SK-N-SH (cell line): ENCODE results near the gene ARHGEF17. TPM values are rescaled to one million over a fixed set of nuclear protein-coding genes. Genes with fewer than 3 reads are reported as not detected.

Experiments used
- CTCF ChIA-PET: fragments of 300-600, 350-600 bp; formaldehyde crosslinking; extraction: SDS; loops from one replicate; lab custom pipeline; 2021; lab: Yijun Ruan, JAX
- POLR2A ChIA-PET: fragments of 350-600 bp; sonication (Branson Sonifier 250); formaldehyde crosslinking; extraction: SDS; loops from one replicate; lab custom pipeline; 2020; ENCODE audit warnings: antibody characterized with exemption, inconsistent platforms; lab: Yijun Ruan, JAX
- DNase-seq: peaks from one replicate; pipeline ENCODE4 v3.0.0; 2012
- H2AFZ ChIP-seq: fragments of 200-600 bp; sonication (generic); 2 replicates; pipeline ENCODE4 v1.8.1; 2016; ENCODE audit warnings: antibody characterized with exemption, mild to moderate bottlenecking, low read depth
- H3F3A ChIP-seq: fragments of 200-600 bp; sonication (generic); replicated peaks from 2 replicates; pipeline ENCODE3; 2016; ENCODE audit warnings: antibody characterized with exemption, mild to moderate bottlenecking; ENCODE audit not compliant: insufficient read depth
- H3K27ac ChIP-seq, 2 experiments: fragments of 200-500 bp in 1 of 2; fragments of 200-600 bp in 1 of 2; sonication (Bioruptor generic) in 1 of 2; sonication (generic), shearing (Covaris generic) in 1 of 2; 2 replicates each; pipeline versions ENCODE4 v1.5.1 to v1.6.1; 2014 to 2016; ENCODE audit warnings: low read depth in 2 of 2, inconsistent platforms in 1 of 2, low read length in 1 of 2, mild to moderate bottlenecking in 1 of 2, mixed read lengths in 1 of 2
- H3K27me3 ChIP-seq: fragments of 200-600 bp; sonication (generic), shearing (Covaris generic); 2 replicates; pipeline ENCODE4 v1.6.1; 2016; ENCODE audit warnings: mixed run types; ENCODE audit not compliant: insufficient read depth
- H3K36me3 ChIP-seq, 2 experiments: fragments of 200-500 bp in 1 of 2; fragments of 200-600 bp in 1 of 2; sonication (Bioruptor generic) in 1 of 2; sonication (generic) in 1 of 2; replicated peaks in 1 of 2; 2 replicates each; pipeline versions ENCODE3 to v1.5.1; 2014 to 2016; ENCODE audit warnings: low read length in 1 of 2, mild to moderate bottlenecking in 1 of 2; ENCODE audit not compliant: insufficient read depth in 2 of 2, control insufficient read depth in 1 of 2
- H3K4me1 ChIP-seq, 2 experiments: fragments of 200-500 bp in 1 of 2; fragments of 200-600 bp in 1 of 2; sonication (Bioruptor generic) in 1 of 2; sonication (generic), shearing (Covaris generic) in 1 of 2; 2 replicates each; pipeline versions ENCODE4 v1.5.1 to v1.6.1; 2014 to 2016; ENCODE audit warnings: low read depth in 1 of 2, low read length in 1 of 2, mixed run types in 1 of 2; ENCODE audit not compliant: insufficient read depth in 2 of 2, control insufficient read depth in 1 of 2
- H3K4me2 ChIP-seq: fragments of 200-600 bp; sonication (generic), shearing (Covaris generic); 2 replicates; pipeline ENCODE4 v1.6.1; 2017; ENCODE audit warnings: mixed run types
- H3K4me3 ChIP-seq, 2 experiments: fragments of 200-500 bp in 1 of 2; fragments of 200-600 bp in 1 of 2; sonication (Bioruptor generic) in 1 of 2; sonication (generic), shearing (Covaris generic) in 1 of 2; 2 replicates each; pipeline versions ENCODE4 v1.5.1 to v1.8.1; 2014 to 2016; ENCODE audit warnings: low read depth in 2 of 2, inconsistent platforms in 1 of 2, low read length in 1 of 2, mild to moderate bottlenecking in 1 of 2, mixed read lengths in 1 of 2, moderate library complexity in 1 of 2
- H3K79me2 ChIP-seq: fragments of 200-600 bp; sonication (generic); 2 replicates; pipeline ENCODE4 v1.8.1; 2017; ENCODE audit warnings: mild to moderate bottlenecking; ENCODE audit not compliant: insufficient read depth
- H3K9ac ChIP-seq: fragments of 200-600 bp; sonication (generic); 2 replicates; pipeline ENCODE4 v1.6.1; 2017; ENCODE audit warnings: mixed run types
- H3K9me2 ChIP-seq: fragments of 200-600 bp; sonication (generic); 2 replicates; pipeline ENCODE4 v1.6.1; 2017; ENCODE audit warnings: mixed run types
- H3K9me3 ChIP-seq: fragments of 200-600 bp; sonication (generic); 2 replicates; pipeline ENCODE4 v1.6.1; 2017; ENCODE audit warnings: mixed run types, mild to moderate bottlenecking, moderate library complexity
- H4K20me1 ChIP-seq: fragments of 200-600 bp; sonication (generic); 2 replicates; pipeline ENCODE4 v1.6.1; 2017; ENCODE audit warnings: mild to moderate bottlenecking, mixed run types; ENCODE audit not compliant: insufficient read depth
- CHD2 ChIP-seq: fragments of 150-350 bp; IDR thresholded peaks from 2 replicates; pipeline ENCODE4 v1.6.1; 2018; ENCODE audit warnings: low read length; ENCODE audit not compliant: partially characterized antibody
- ELF1 ChIP-seq: IDR thresholded peaks from 2 replicates; pipeline ENCODE4 v1.4.0; 2012
- EP300 ChIP-seq, 2 experiments: IDR thresholded peaks; 2 replicates each; pipeline versions ENCODE4 v1.4.0 to v1.6.1; 2012; ENCODE audit warnings: borderline replicate concordance in 1 of 2, low read depth in 1 of 2, low read length in 1 of 2
- EZH2phosphoT487 ChIP-seq: fragments of 200-600 bp; sonication (generic); IDR thresholded peaks from 2 replicates; pipeline ENCODE4 v1.6.1; 2017; ENCODE audit warnings: low read depth, mixed run types, mild to moderate bottlenecking, antibody characterized with exemption, moderate library complexity, borderline replicate concordance
- FOXJ3 ChIP-seq: sonication (generic); formaldehyde crosslinking; IDR thresholded peaks from 2 replicates; pipeline ENCODE4 v1.5.1; 2020; ENCODE audit warnings: mild to moderate bottlenecking, missing genetic modification reagents
- FOXM1 ChIP-seq: IDR thresholded peaks from 2 replicates; pipeline ENCODE4 v1.4.0; 2012; ENCODE audit warnings: low read depth, mild to moderate bottlenecking
- JUND ChIP-seq: IDR thresholded peaks from 2 replicates; pipeline ENCODE4 v1.4.0; 2012
- MEF2A ChIP-seq: IDR thresholded peaks from 2 replicates; pipeline ENCODE4 v1.4.0; 2012; ENCODE audit warnings: low read depth, borderline replicate concordance
- MXI1 ChIP-seq: IDR thresholded peaks from 2 replicates; pipeline ENCODE4 v1.6.1; 2012; ENCODE audit warnings: mild to moderate bottlenecking, low read depth, low read length, improper control_type of control experiment
- NFIC ChIP-seq: IDR thresholded peaks from 2 replicates; pipeline ENCODE4 v1.4.0; 2012; ENCODE audit warnings: borderline replicate concordance
- NRF1 ChIP-seq: IDR thresholded peaks from 2 replicates; pipeline ENCODE4 v1.6.1; 2012; ENCODE audit warnings: low read depth, mild to moderate bottlenecking, low read length
- POLR2AphosphoS5 ChIP-seq: IDR thresholded peaks from 2 replicates; pipeline ENCODE4 v1.6.1; 2012; ENCODE audit warnings: low read depth, low read length
- RAD21 ChIP-seq: IDR thresholded peaks from 2 replicates; pipeline ENCODE4 v1.6.1; 2012; ENCODE audit warnings: mild to moderate bottlenecking, low read length
- RFX5 ChIP-seq: IDR thresholded peaks from 2 replicates; pipeline ENCODE4 v1.6.1; 2012; ENCODE audit warnings: mild to moderate bottlenecking, improper control_type of control experiment, low read length
- RXRA ChIP-seq: IDR thresholded peaks from 2 replicates; pipeline ENCODE4 v1.4.0; 2012; ENCODE audit warnings: low read depth, mild to moderate bottlenecking, borderline replicate concordance
- SIN3A ChIP-seq: IDR thresholded peaks from 2 replicates; pipeline ENCODE4 v1.6.1; 2012; ENCODE audit warnings: low read depth, mild to moderate bottlenecking, low read length, moderate library complexity, borderline replicate concordance
- SMC3 ChIP-seq: IDR thresholded peaks from 2 replicates; pipeline ENCODE4 v1.6.1; 2012; ENCODE audit warnings: low read depth, low read length, improper control_type of control experiment
- TAF1 ChIP-seq: IDR thresholded peaks from 2 replicates; pipeline ENCODE4 v1.6.1; 2012; ENCODE audit warnings: low read depth, mild to moderate bottlenecking, low read length, moderate library complexity, borderline replicate concordance
- TCF12 ChIP-seq: IDR thresholded peaks from 2 replicates; pipeline ENCODE4 v1.4.0; 2012
- TEAD4 ChIP-seq: IDR thresholded peaks from 2 replicates; pipeline ENCODE4 v1.4.0; 2012; ENCODE audit warnings: mild to moderate bottlenecking, borderline replicate concordance; ENCODE audit not compliant: insufficient read depth
- YY1 ChIP-seq: IDR thresholded peaks from 2 replicates; pipeline ENCODE4 v1.4.0; 2012; ENCODE audit warnings: low read depth, mild to moderate bottlenecking
- WGBS: methylation state at CpG from one replicate; pipeline ENCODE4 v1.1.6; 2017; ENCODE audit warnings: low lambda C conversion rate; 5-methylcytosine and 5-hydroxymethylcytosine counted together
- polyA plus RNA-seq, 3 experiments: library from polyadenylated mRNA; depleted of rRNA; stranded (reverse); fragments of >200 nt; gene quantifications; 2 replicates each; pipeline ENCODE4 v1.2.3, GENCODE V29; 2012
- TF ChIP-seq, protein P1 (sequence below): IDR thresholded peaks from 2 replicates; pipeline ENCODE4 v1.6.1; 2012; ENCODE audit warnings: mild to moderate bottlenecking, low read depth, low read length, moderate library complexity
- TF ChIP-seq, protein P2 (sequence below): IDR thresholded peaks from 2 replicates; pipeline ENCODE4 v1.4.0; 2012; ENCODE audit warnings: low read depth, borderline replicate concordance
- TF ChIP-seq, protein P3 (sequence below): IDR thresholded peaks from 2 replicates; pipeline ENCODE4 v1.4.0; 2012; ENCODE audit warnings: low read depth, borderline replicate concordance
- TF ChIP-seq, protein P4 (sequence below): IDR thresholded peaks from 2 replicates; pipeline ENCODE4 v1.4.0; 2012; ENCODE audit warnings: low read depth
- TF ChIP-seq, protein P5 (sequence below): fragments of 200-600 bp; sonication (generic); IDR thresholded peaks from 2 replicates; pipeline ENCODE4 v1.6.1; 2017; ENCODE audit warnings: antibody characterized with exemption, mild to moderate bottlenecking, moderate library complexity

ARHGEF17 gene
- polyA plus RNA-seq, 1 of the 3 experiments (the other 2 are of a cell fraction) = 45.9 TPM

DNA sequence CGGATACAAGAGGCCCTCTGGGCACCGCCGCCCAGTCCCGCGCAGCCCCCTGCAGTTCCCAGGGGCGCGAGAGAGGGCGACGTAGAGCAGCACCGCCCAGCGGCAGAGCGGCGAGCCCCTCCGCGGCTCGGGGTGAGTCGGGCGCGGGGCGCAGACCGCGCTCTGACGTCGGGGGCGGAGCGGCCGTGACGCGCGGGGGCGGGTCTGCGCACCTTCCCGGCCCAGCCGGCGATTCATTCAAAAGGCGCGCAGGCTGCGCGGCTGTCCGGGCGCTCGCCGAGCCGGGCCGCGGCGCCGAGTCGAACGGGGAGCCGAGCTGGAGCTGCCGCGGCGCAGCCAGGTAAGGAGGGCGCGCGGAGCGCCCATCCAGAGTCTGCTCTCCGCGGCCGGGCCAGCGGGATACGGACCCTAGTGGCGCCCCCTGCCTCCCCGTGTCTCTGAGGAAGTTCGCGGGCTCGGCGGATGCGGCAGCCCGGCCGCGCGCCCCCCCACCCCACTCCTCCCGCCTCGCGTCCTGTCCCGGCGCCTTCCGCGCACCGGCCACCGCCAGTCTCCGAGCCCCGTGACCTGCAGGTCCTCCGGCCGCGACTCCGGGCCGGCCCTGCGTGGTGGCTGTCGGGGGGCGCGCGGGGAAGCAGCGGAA is 68.2 kb downstream of the ARHGEF17 start, which contains the start of gene RELT:
TSS of gene RELT (plus strand) at position 240 of the 643 bp plus-strand sequence. CDS start 12,738 bp downstream, outside the sequence.
- peak; percentile 99 for DNase-seq
- peak within 1 kb of the TSS; percentile 100 for H3K4me2 ChIP-seq
- 0% methylated on average over 8 of the region's 96 CpGs for WGBS
- H3K9ac ChIP-seq = peak within 1 kb of the TSS; percentile 96
- ChIA-PET CTCF (interaction anchor here (0.6 to 22.4 kb wide), 8 partner anchors 10 to 284 kb away, joined by 3 to 313 read pairs (median 4); no protein-coding TSS in a partner anchor), POLR2A (no interaction called here)
- peak within 1 kb of the TSS; percentile 94 for H2AFZ ChIP-seq
- H3K4me1 ChIP-seq = peaks cover 3 to 19% of the 10 kb centered on the region in 2 experiments; a peak in 1 of 4 replicates
- H3K9me3 ChIP-seq = no peaks in the 10 kb centered on the region
- H3K9me2 ChIP-seq = no peaks in the 10 kb centered on the region
- H3K27ac ChIP-seq = peak within 1 kb of the TSS; percentile 64 to 71
- peaks cover 43% of the 10 kb centered on the region for H3K79me2 ChIP-seq
- peaks cover 11% of the 10 kb centered on the region for H3F3A ChIP-seq
- H4K20me1 ChIP-seq = peaks cover 5% of the 10 kb centered on the region; the same call in 1 of the 2 replicates
- H3K36me3 ChIP-seq = no peaks in the 10 kb centered on the region
- peak within 1 kb of the TSS; percentile 67 to 87 for H3K4me3 ChIP-seq
- no peaks in the 10 kb centered on the region for H3K27me3 ChIP-seq
- TF ChIP-seq MEF2A (no peak), SIN3A (peak; percentile 91; the same call in 1 of the 2 replicates), TCF12 (no peak), TAF1 (peak; percentile 83; the same call in 1 of the 2 replicates), NFIC (no peak), MXI1 (peak; percentile 65; the same call in 1 of the 2 replicates), CHD2 (peak; percentile 51), RXRA (no peak), NRF1 (peak; percentile 75), JUND (no peak), EZH2phosphoT487 (no peak), SMC3 (peak; percentile 52), FOXJ3 (no peak), ELF1 (no peak), RFX5 (no peak), RAD21 (peak; percentile 53), EP300 (IDR thresholded peaks at IDR 0.05; ENCODE audit: borderline replicate concordance in 1 of 2, low read depth in 1 of 2, low read length in 1 of 2) (no peak), YY1 (no peak), FOXM1 (no peak), TEAD4 (no peak), POLR2AphosphoS5 (peak; percentile 86)
- TF ChIP-seq, protein P1, sequence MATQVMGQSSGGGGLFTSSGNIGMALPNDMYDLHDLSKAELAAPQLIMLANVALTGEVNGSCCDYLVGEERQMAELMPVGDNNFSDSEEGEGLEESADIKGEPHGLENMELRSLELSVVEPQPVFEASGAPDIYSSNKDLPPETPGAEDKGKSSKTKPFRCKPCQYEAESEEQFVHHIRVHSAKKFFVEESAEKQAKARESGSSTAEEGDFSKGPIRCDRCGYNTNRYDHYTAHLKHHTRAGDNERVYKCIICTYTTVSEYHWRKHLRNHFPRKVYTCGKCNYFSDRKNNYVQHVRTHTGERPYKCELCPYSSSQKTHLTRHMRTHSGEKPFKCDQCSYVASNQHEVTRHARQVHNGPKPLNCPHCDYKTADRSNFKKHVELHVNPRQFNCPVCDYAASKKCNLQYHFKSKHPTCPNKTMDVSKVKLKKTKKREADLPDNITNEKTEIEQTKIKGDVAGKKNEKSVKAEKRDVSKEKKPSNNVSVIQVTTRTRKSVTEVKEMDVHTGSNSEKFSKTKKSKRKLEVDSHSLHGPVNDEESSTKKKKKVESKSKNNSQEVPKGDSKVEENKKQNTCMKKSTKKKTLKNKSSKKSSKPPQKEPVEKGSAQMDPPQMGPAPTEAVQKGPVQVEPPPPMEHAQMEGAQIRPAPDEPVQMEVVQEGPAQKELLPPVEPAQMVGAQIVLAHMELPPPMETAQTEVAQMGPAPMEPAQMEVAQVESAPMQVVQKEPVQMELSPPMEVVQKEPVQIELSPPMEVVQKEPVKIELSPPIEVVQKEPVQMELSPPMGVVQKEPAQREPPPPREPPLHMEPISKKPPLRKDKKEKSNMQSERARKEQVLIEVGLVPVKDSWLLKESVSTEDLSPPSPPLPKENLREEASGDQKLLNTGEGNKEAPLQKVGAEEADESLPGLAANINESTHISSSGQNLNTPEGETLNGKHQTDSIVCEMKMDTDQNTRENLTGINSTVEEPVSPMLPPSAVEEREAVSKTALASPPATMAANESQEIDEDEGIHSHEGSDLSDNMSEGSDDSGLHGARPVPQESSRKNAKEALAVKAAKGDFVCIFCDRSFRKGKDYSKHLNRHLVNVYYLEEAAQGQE = no peak
- TF ChIP-seq, protein P2, sequence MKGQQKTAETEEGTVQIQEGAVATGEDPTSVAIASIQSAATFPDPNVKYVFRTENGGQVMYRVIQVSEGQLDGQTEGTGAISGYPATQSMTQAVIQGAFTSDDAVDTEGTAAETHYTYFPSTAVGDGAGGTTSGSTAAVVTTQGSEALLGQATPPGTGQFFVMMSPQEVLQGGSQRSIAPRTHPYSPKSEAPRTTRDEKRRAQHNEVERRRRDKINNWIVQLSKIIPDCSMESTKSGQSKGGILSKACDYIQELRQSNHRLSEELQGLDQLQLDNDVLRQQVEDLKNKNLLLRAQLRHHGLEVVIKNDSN = no peak
- TF ChIP-seq, protein P3, sequence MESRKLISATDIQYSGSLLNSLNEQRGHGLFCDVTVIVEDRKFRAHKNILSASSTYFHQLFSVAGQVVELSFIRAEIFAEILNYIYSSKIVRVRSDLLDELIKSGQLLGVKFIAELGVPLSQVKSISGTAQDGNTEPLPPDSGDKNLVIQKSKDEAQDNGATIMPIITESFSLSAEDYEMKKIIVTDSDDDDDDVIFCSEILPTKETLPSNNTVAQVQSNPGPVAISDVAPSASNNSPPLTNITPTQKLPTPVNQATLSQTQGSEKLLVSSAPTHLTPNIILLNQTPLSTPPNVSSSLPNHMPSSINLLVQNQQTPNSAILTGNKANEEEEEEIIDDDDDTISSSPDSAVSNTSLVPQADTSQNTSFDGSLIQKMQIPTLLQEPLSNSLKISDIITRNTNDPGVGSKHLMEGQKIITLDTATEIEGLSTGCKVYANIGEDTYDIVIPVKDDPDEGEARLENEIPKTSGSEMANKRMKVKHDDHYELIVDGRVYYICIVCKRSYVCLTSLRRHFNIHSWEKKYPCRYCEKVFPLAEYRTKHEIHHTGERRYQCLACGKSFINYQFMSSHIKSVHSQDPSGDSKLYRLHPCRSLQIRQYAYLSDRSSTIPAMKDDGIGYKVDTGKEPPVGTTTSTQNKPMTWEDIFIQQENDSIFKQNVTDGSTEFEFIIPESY = no peak
- TF ChIP-seq, protein P4, sequence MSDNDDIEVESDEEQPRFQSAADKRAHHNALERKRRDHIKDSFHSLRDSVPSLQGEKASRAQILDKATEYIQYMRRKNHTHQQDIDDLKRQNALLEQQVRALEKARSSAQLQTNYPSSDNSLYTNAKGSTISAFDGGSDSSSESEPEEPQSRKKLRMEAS = 0 out of 2 replicates have a peak, but pooled peaks have one; percentile 43
- TF ChIP-seq, protein P5, sequence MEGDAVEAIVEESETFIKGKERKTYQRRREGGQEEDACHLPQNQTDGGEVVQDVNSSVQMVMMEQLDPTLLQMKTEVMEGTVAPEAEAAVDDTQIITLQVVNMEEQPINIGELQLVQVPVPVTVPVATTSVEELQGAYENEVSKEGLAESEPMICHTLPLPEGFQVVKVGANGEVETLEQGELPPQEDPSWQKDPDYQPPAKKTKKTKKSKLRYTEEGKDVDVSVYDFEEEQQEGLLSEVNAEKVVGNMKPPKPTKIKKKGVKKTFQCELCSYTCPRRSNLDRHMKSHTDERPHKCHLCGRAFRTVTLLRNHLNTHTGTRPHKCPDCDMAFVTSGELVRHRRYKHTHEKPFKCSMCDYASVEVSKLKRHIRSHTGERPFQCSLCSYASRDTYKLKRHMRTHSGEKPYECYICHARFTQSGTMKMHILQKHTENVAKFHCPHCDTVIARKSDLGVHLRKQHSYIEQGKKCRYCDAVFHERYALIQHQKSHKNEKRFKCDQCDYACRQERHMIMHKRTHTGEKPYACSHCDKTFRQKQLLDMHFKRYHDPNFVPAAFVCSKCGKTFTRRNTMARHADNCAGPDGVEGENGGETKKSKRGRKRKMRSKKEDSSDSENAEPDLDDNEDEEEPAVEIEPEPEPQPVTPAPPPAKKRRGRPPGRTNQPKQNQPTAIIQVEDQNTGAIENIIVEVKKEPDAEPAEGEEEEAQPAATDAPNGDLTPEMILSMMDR = peak; percentile 73
